OCI-LY1 (cell line): Measurements from ENCODE around the gene ENO4.

ENCODE experiments used
- CTCF ChIP-seq: fragments of 200-600 bp; sonication (generic), shearing (Covaris generic); IDR thresholded peaks from 2 replicates; pipeline ENCODE4 v1.5.1; 2017; ENCODE audit warnings: mild to moderate bottlenecking, antibody characterized with exemption, low read length, moderate library complexity, mixed read lengths
- EZH2 ChIP-seq: fragments of 200-600 bp; sonication (generic), shearing (Covaris generic); IDR thresholded peaks from 2 replicates; pipeline ENCODE4 v1.8.0; 2017; ENCODE audit warnings: borderline replicate concordance, mixed run types, mild to moderate bottlenecking, antibody characterized with exemption, low read length, moderate library complexity, mixed read lengths

DNA sequence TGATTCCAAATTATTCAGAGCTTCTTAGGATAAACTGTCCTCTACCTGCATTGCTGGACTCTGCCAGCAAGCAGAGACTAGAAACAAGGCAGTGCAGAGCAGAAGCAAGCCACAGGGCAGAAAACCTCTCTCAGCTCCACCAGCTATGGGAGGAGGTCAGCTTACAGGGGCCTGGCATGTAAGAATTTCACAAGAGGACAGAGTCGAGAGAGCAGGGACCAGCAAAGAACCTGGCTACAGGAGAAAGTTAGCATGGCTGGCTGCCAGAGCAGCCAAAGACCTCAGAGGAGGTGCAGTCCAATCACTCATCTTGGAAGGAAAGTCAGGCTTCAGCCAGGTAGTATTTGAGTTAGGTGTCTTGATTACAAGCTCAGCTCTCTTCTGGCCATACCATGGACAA lies 62.9 kb downstream of the ENO4 start:
- no peak for TF ChIP-seq CTCF
- no peak for TF ChIP-seq EZH2
